GM19023 (cell line): Measurements from ENCODE around the gene BHLHE23.
"Not testable (repeated sequence)": the region's sequence is repeated elsewhere in the genome, so short reads cannot be mapped to it uniquely, and the experiment has no call there.

Experiments used
- ATAC-seq: cut with Tn5 transposase; IDR thresholded peaks from one replicate; pipeline ENCODE4 v1.9.1; 2021; ENCODE audit warnings: mild to moderate bottlenecking, moderate library complexity; ENCODE audit not compliant: unreplicated experiment

BHLHE23 gene

DNA sequence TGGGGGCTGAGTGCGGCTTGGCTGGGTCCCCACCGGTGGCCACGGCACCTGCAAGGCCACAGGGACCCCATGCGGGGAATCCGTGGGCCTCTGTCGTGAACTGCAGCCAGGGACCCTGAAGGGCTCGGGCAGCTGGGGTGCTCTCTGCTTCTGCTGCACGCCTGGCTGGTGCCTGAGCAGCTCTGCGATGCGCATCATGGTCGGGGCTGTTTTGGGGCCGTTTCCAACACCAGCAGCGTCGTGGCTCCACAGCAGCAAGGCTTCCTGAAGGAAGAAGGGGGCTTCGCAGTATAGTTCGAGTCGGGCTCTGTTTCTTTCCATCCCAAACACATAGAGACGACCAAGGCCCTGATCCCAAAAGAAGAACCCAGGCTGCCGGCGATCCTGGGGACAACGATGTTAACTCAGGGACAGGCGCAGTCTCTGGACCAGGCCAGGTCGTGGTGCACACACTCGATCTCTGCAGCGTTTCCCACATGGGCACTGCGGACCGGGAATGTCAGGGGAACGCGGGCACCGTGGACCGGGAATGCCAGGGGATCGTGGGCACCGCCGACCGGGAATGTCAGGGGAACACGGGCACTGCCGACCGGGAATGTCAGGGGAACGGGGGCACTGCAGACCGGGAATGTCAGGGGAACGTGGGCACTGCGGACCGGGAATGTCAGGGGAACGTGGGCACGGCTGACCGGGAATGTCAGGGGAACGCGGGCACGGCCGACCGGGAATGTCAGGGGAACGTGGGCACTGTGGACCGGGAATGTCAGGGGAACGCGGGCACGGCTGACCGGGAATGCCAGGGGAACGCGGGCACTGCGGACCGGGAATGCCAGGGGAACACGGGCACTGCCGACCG is 36.8 kb upstream of the BHLHE23 start:
- ATAC-seq = no peak

DNA sequence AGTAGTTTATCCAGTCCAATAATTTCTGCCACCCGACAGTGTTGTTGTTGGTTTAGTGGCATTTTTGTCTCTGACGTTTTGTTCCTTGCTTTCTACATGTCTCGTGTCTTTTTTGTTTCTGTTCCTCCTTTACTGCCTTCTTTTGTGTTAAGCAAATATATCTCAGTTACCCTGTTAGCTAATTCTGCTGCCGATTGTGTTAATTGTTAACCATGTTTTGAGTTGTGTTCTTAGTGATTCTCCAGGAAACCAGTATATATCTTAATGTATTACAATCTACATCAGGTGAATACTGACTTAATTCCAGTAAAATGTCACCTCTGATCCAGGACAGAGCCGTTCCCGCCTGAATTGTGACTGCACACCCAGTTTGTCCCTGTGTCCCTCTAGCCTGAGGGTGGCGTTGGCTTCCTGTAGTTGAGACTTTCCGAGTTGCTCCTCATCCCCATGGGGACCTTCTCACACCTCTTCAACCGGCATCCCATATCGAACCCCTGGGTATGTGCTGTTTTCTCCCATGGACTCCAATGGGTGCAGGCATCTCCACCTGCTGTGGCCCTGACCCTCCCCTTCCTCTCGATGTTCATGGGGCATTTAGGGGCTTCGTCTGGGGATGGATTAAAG is 35.8 kb upstream of the BHLHE23 start:
- no peak for ATAC-seq

DNA sequence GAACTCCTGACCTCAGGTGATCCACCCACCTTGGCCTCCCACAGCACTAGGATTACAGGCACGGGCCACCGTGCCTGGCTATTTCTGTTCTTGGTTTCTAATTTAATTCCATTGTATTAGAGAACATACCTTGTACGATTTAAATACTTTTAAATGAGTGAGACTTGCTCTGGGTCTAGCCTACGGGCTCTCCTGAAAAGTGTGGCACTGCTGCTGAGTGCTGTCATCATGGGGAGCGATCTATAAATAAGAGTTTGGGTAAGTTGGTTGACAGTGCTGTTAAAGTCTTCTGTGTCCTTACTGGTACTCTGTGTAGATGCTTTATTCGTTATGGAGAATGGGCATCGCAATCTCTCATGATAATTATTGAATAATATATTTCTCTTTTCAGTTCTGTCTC is 35.0 kb upstream of the BHLHE23 start:
- ATAC-seq = no peak

DNA sequence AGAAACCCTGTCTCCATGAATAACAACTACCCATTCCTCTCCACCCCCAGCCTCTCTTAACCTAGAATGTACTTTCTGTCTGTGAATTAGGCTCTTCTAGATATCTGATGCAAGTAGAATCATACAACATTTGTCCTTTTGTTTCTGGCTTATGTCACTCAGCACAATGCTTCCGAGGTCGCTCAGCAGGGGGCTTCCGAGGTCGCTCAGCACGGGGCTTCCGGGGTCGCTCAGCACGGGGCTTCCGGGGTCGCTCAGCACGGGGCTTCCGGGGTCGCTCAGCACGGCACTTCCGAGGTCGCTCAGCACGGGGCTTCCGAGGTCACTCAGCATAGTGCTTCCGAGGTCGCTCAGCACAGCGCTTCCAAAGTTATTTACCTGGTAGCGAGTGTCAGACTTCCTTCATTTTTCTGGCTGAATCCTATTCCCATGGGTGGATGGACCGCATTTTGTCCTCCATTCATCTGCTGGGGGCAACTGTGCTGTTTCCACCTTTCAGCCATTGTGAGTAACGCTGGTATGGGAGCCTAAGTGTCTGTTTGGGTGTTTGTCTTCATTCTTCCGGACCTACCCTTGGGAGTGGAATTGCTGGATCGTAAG is 31.0 kb upstream of the BHLHE23 start:
- ATAC-seq = no peak

DNA sequence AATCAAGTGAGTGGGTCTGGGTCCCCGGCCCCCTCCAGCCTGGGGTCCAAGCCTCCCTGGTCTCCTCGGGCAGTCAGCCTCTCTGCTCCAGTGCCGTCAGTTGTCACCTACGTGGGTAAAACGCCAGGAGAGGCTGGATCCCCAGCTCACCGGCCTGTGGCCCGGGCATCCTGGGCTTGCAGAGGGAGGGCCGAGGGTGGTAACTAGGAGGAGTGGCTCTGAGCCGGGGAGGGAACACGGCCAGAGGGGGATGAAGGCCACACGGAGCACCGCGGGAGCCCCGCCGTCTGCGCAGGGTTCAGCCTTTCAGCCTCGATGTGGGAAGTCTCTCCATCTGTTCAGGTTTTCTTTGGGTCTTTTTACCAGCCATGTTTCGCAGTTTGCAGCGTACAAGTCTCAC is 29.5 kb upstream of the BHLHE23 start:
- ATAC-seq = no peak

DNA sequence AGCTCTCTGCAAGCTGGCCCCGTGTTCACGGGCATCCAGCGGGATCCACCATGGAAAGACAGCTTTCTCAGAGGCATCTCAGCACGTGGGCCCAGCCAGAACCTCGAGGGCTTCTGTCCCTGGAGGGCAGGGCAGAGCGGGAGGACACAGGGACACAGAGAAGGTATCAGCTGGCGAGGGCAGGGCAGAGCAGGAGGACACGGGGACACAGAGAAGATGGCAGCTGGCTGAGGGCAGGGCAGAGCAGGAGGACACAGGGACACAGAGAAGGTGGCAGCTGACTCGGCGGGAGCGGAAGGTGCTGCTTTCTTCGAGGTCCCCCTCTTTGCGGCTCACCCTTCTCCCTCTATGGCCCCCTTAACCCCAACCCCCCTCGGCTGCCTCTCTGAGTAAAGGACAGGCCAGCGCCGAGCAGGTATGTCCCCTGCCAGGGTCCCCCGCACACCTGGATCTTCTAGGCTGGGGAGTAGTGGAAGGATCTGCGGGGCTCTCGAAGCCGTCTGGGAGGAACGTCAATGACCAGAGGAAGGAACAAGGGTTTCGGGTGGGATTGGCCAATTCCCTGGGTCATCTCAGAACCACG is 28.9 kb upstream of the BHLHE23 start:
- ATAC-seq = no peak

DNA sequence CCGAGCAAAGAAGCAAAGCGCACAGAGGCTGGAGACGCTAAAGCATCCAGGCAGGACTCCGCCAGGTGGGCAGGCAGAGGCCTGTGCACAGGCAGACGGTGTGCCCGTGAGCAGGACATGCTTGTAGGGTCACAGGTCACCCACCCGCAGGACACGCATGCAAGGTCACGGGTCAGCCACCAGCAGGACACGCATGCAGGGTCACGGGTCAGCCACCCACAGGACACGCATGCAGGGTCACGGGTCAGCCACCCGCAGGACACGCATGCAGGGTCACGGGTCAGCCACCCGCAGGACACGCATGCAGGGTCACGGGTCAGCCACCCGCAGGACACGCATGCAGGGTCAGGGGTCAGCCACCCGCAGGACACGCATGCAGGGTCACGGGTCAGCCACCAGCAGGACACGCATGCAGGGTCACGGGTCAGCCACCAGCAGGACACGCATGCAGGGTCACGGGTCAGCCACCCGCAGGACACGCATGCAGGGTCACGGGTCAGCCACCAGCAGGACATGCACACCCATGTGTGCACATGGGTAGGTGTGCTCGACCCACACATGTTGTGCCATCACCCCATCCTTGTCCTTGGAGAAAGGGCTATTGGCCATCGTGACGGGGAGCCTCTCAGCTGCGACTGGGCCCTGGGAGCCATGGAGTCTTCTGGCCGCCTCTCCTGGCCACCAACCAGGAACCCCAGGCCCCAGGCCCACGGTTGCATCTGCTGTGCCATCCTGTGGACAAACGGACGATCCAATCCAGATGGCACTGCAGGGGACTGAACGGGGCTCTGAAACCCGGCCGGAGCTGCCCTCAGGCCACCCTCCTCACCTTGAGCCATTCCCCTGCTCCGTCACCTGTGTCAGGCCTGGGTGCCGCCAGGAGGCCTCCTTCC is 28.2 kb upstream of the BHLHE23 start:
- ATAC-seq = not testable (repeated sequence)

DNA sequence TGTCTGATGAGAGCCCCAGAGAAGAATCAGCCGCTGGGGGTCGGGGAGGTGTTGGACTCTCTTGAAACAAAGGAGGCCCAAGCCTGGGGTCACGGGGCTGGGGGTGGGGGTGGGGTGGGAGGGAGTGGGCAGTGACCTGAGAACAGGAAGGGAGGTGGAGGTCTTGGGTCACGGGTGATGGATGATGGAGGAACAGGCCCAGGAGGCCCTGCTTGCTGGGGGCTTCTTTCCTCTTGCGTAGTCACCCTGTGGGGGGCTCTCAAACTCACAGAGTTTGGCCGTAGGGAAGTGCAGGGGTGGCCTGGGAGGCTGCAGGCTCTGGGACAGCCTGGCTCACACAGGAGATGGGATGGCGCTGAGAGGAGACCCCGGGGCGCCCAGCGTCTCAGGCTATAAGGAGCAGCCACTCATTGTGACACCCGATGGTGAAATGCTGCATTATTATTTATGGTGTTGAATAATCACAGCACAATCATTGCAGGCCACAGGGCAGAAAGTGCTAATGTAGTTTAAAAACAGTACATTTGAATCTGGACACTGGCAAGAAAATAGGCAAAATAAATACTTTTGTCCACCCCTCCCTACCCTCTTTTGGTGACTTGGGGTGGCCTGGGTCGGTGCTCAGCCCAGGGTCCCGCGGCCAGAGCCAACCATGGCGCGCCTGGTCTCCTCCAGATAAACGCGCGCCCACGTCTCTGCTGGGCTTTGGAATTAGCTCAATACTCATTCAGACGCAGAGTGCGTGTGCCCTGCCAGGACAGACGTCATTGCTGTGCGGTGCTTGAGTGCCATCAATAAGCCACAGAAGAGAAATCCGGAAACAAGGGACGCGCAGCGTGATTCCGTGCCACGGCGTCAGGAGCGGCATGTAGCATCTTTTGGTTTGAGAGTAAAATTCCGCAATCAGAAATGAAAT is 27.3 kb upstream of the BHLHE23 start:
- no peak for ATAC-seq

DNA sequence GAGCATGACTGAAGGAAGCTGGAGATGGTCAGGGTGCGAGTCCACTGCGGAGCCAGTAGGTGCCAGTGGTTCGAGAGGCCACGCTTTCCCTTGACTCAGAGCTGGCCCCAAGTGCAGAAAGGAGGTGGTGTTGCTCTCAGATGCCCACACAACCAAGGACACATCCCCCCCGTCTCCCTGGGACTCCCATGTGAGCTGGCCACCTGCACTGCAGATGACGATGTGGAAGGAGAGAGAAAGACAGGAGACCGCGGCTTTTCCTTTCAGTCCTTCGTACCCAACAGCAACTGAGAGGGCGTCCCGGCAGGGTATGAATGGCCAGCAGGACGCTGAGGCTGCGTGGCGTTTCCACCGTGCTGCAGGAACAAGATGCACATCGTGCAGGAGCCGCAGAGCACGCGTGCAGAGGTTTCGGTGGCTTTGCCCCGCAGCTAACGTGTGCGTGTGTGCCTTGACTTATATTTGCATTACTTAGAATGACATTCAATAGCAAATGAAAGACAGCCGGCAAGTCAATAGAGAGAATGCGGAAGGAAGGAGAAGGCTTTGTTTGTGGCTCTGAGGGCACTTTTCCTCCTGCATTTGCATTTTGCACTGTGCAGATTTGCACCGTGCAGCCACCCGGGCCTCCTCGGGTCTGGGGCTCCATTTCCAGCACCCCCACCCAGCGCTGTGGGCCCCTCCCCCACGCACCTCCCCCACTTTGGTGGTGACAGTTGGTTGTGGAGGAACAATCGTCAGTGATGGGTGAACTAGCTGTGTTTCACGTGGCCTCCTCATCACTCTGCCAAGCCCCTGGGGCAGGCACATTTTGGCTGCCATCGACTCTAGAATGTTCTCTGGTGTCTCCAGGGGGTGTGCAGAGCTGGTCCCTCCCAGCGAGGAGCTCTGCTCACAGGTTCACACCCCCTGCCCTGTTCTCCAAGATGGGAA is 26.4 kb upstream of the BHLHE23 start:
- ATAC-seq = no peak

DNA sequence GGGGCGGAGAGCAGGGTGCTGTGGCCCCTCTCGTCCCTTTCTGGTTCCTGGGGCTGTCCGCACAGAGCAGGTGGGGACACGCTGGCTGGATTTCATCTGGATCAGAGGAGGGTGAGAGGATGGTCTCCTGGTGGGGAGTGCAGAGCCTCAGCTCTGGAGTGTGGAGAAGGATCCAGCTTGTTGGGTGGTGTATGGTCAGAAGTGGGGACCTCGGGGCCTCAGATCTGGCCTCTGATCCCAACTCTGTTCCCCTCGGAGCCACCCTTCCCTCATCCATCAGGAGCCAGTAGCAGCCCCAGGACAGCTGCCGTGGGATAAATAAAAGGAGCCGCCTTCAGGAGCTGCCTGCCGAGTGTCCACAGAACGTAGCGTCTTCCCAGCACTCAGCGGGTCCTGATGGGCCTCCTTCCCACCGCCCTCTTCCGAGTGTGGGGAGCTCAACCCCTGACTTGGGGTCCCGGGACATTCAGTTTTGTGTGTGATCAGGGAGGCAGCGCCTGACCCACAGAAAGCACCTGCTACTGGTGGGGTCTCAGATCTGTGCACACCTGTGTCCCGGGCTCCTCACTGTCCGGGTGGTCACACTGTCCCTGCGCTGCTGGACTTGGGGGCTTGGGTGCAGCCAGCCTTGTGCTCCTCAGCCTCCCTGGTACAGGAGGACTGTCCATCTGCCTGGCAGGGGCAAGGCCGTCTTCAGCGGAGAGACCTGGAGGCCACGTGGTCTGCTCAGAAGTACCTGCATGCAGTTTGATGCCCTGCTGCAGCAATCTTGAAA is 25.4 kb upstream of the BHLHE23 start:
- ATAC-seq = no peak

DNA sequence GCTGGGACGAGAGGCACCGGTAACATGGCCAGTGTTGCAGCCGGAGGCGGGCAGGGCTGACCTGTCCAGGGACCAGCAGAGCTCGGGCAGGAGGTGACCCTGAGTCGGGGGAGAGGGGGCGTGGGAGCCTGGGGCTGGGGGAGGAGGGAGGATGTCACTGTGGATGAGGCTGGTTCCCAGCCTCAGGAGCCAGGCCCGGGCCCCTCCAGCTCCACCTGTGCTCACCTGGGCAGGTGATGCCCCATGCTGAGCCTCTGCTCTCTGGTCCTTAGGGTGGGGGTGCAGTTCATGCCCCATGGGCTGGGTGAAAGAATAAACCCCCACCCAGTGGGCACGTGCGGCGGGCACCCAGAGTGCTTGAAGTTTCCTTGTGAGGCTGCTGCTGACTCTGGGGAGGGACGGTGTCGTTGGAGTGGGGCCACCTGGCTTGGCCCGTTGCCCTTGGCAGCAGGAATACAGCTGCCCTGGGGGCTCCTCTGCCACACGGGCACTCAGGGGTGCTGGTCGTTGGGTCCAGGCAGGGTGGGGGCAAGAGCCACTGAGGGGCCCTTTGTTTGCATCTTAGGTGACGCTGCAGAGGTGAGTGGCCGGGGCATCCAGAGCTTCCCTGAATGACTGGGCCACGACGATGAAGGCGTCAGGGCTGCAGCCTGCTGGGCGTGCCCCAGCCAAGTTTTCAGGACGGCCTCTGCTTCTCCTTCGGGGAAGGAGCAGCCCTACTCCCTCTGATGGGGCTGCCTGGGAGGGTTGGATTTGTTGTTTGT is 24.7 kb upstream of the BHLHE23 start:
- no peak for ATAC-seq

DNA sequence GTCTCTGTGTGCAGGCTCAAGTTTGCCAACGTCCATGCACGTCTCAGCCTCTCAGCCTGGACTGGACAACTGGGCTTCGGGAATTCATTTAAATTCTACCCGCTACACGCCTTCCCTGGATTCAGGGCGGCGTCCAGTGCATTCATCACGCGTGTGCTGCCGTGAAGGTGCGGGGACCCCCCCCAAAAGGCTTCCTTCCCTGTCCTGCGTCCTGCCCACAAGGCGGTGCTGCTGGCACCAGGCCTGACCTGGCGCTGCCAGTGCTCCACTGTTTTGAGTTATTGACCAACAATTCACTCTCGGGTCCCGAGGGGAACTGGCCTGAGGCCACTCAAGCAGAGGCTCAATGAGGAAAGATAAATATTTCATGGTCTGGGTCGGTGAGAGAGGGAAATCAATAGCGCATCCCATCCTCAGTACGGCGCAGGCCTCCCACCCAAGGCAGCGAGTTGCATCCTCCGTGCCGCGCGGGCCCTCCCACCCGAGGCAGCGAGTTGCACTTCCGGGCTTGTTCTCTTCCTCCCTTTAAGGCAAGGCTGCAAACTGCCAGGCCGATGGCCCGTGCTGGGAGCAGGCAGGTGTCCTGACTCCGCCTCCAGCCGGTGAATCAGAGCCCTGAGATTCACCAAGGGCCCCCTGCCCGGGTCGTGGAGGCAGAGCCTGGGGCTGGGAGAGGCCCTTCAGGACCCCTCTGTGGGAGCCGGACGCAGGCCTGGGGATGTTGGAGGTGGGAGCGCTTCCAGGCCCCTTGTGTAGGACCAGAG is 22.8 kb upstream of the BHLHE23 start:
- ATAC-seq = no peak

DNA sequence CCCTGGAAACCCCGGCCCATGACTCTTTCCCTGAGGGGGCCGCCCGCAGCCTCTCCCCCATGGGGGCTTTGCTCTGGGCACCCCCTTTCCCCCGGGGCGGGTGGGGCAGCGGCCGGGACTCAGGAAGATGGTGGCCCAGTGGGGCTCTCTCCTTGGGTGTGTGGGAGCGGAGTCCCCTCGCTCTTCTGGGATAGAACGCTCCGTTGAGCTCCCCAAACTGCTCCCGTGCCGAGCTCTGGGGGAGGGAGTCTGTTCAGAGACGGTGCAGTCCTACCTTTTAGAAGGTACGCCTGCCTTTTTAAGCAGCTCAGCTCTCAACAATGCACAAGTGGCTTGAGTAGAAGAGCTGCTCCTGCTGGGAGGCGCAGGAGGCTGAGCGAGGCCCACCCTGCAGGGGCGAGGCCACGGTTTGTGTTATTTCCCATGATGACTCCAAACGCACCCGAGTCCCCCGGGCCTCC is 21.7 kb upstream of the BHLHE23 start:
- no peak for ATAC-seq

DNA sequence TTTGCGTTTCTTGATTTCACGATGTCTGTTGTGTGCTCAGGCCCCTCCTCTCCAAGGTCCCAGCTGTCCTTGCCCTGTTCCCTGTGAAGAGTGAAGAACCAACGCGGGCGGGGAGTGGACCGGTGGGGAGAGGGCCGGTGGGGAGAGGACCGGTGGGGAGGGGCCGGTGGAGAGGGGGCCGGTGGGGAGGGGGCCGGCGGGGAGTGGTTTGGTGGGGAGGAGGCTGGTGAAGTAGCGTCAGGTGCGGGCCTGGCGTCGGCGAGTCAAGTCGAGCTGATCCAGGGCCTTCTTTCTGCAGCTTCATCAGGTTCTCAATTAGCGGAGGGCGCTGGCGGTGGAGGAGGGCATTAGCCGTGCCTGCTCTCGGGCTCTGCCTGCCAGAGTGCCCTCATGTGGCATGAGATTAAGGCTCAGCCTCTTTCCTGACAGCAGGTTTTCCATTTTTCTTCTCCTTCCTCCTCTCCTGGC is 21.2 kb upstream of the BHLHE23 start:
- no peak for ATAC-seq

DNA sequence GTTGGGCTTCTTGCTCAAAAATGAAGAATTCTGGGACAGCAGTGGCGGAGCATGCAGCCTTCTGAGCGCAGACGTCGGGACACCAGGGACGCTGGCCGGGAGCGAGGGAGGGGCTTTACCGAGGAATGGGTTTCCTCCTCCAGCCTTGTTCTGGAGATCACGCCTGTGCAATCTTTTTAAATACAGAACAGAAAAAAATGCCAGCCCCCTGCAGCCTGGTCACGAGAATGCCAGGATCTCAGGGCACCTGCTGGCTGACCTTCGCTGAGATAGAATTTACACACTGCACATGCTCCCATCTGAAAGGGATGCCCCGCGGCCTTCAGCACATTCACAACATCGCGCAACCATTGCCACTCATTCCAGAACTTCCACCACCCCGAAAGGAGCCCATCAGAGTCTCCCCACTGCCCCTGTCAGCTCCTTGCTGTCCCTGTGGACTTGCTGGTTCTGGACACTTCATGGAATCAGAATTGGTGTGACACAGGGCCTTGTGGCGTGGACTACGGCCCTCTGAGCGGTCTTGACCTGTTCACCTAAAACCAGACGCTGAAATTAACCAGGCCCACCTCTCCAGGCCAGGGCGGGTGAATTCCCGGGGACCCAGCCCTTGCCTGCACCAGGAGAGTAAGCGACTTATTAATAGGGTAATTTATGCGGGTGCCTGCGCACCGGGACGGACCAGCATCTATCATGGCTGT is 20.6 kb upstream of the BHLHE23 start:
- ATAC-seq = no peak
